Esophagus squamous epithelium (tissue), 4 donors: ENCODE data around the gene ATP6V1E1.

Experiments
- CTCF ChIP-seq, 6 experiments: fragments of 450-650 bp in 4 of 6; fragments of 200-600 bp in 2 of 6; sonication (generic) in 2 of 6; IDR thresholded peaks; one replicate each; pipeline ENCODE4 v1.5.1; 2016 to 2019; ENCODE audit warnings: antibody characterized with exemption in 6 of 6, mild to moderate bottlenecking in 4 of 6, moderate library complexity in 4 of 6
- POLR2A ChIP-seq, 4 donors: fragments of 450-650 bp; IDR thresholded peaks; one replicate each; pipeline ENCODE4 v1.6.1; 2017; ENCODE audit warnings: antibody characterized with exemption in 4 of 4, mild to moderate bottlenecking in 4 of 4, moderate library complexity in 3 of 4

GRCh38 chr22:17590586-17590985 lies 38.0 kb downstream of the ATP6V1E1 start:
- TF ChIP-seq CTCF (IDR thresholded peaks at IDR 0.05) (no peak), POLR2A (IDR thresholded peaks at IDR 0.05) (no peak)
